ENCODE measurements around the gene MID1.

DNA sequence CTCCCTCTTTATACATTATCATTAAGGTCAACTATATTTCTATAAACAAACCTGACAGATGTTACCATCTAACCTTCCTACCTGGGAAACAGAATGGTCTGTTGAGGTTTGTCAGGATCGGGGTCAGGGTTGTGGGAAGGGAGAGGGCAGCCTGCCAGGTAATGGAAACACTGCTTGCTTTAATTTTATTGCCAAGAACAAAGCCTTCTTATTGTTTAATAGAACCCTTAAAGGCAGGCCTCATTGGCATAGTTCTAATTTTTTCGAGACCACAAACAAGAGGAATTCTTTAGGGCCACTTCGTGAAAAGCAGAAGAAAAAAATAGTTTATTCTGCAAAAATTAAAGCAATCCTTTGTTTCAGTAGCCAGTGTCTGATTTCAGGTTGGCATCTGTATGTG is 113.2 kb downstream of the MID1 start:
- TF ChIP-seq CTCF (IDR thresholded peaks at IDR 0.05; ENCODE audit: low read depth, low read length) = no peak
- TF ChIP-seq POLR2A (IDR thresholded peaks at IDR 0.05; ENCODE audit: extremely low read depth, insufficient read length) = no peak

Data from NB4 (cell line).